HG03439 (cell line): Measurements from ENCODE around the gene KRT4.
"Not testable (repeated sequence)": the region's sequence is repeated elsewhere in the genome, so short reads cannot be mapped to it uniquely, and the experiment has no call there.

Source experiments
- ATAC-seq: cut with Tn5 transposase; IDR thresholded peaks from one replicate; pipeline ENCODE4 v1.9.1; 2021; ENCODE audit warnings: mild to moderate bottlenecking, moderate library complexity; ENCODE audit not compliant: unreplicated experiment

Gene KRT4

DNA sequence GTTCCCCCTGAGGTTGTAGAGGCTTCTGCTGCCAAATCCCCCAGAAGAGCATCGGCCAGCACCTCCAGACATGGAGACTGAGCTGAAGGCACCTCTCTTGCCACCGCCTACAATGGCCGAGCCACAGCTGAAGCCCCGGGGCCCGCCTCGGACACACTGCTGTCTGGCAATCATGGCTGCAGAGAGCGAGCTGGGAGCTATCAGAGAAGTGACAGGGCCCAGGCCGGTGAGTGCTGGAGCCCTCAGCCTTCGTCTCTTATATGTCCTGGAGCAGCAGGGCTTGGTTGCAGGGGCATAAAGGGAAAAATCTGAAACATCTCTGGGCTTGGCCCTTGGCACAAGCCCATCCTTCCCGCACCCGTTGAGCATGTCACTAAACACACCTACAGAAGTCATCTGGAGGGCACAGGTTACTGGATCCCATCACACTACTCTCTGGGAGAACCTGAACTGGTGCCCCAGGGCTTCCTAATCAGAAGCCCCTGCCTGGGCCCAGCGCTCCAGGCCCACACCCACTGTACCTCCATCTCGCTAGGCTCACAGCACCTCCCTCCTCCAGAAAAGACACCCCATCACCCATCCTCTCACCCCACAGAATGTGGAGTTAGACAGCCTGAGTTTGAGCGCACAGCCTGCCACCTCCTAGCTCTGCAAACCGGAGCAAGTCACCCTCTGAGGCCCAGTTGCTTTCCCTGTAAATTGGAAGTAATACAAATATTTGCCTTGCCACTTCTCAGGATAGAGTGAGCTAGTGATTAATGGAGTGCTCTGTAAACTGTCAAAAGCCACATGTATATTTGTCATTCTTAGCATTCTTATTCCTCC, at the start of gene KRT4:
Gene KRT4, minus strand, starts transcription at position 232 of the 825 bp plus-strand sequence. Its CDS starts 58 bp downstream, at position 174.
- ATAC-seq, result no peak

- no peak for ATAC-seq
Observed at GRCh38 chr12:52862023-52862422, 48.1 kb upstream of the KRT4 start.

DNA sequence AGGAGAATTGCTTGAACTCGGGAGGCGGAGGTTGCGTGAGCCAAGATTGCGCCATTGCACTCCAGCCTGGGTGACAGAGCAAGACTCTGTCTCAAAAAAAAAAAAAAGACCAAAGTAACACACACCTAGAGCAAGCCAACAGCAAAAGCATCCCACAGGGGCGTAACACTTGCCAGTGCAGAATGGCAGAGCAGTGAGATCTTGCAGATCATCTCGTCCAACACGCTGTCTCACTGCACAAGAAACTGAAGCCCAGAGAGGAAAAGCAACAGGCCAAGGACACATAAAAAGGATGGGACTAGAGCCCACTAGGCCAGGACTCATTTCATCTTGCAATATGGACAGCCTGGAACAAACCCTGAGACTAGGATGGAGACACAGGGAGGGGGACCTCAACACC, 47.6 kb upstream of the KRT4 start:
- no peak for ATAC-seq

- ATAC-seq, result no peak
Observed at GRCh38 chr12:52860102-52860823, 46.3 kb upstream of the KRT4 start.

DNA sequence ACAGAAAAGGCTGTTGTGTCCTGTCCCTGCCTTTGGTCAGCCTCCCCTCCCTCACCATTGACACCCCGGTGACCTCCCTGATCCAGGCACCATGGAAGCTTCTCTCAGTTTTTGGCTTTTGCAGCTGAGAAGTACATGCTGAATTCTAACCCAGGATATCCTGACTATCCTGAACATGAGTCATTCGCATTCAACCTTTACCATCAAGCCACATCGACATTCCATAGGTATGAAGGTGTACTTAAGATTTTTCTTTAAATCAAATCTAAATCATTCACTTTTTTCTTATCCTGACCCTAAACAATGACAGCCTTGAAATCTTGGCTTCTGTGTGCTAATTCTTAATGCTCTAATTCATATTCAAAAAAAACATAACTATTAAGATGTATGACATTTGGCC, 43.6 kb upstream of the KRT4 start:
- no peak for ATAC-seq

DNA sequence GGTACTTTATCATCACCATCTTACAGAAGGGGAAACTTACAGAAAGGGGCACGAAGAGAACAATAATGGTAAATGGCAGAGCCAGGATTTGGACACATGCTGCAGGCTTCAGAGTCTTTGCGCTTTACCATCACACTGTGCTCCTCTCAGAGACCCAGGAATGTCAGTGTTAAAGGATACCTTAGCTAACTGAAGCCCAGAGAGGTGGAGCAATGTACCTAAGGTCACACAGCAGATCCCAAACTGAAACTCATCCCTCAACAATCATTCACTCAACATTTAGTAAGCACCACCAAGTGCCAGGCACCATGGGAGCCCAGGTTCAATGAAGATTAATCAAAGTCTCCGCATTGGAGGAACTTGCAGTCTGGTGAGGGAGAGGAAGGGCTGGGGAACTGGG, 42.9 kb upstream of the KRT4 start:
- ATAC-seq, result no peak

DNA sequence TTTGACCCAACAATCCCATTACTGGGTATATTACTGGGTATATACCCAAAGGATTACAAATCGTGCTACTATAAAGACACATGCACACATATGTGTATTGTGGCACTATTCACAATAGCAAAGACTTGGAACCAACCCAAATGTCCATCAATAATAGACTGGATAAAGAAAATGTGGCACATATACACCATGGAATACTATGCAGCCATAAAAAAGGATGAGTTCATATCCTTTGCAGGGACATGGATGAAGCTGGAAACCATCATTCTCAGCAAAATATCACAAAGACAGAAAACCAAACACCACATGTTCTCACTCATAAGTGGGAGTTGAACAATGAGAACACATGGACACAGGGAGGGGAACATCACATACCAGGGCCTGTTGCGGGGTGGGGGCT, 42.2 kb upstream of the KRT4 start:
- not testable (repeated sequence) for ATAC-seq

GRCh38 chr12:52851787-52852186, 37.9 kb upstream of the KRT4 start:
- no peak for ATAC-seq

DNA sequence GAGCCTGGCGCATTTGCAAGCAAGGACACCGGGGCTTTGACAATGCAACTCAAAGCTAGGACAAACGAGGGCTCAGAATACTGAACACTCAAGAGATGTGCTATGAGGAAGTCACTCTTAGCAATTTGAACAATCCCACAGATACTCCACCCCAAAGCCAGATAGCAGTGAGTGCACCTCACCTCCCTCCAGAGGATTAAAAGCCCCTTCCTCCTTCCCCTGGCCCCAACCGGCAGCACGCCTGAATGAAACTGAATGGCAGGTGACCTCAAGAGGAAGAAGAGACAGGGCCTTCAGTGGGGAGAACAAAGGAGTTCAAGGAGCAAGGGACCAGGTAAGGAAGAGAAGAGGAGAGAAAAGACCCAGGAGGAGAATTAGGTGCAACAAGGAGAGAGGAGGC, 36.8 kb upstream of the KRT4 start:
- no peak for ATAC-seq

DNA sequence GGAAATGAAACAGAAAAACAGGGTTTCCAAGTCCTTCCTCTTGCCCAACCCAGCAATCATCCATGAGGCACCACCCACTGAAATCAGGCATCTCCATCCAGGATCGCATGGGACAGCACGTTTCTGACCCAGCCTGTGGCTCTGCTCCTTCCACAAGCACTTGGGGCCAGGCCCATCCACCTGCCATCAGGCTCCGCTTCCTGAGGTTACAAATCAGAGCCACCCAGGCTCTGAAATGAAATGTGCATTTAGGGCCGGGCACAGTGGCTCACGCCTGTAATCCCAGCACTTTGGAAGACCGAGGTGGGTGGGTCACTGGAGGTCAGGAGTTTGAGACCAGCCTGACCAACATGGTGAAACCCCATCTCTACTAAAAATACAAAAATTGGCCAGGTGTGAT, 35.6 kb upstream of the KRT4 start:
- no peak for ATAC-seq

DNA sequence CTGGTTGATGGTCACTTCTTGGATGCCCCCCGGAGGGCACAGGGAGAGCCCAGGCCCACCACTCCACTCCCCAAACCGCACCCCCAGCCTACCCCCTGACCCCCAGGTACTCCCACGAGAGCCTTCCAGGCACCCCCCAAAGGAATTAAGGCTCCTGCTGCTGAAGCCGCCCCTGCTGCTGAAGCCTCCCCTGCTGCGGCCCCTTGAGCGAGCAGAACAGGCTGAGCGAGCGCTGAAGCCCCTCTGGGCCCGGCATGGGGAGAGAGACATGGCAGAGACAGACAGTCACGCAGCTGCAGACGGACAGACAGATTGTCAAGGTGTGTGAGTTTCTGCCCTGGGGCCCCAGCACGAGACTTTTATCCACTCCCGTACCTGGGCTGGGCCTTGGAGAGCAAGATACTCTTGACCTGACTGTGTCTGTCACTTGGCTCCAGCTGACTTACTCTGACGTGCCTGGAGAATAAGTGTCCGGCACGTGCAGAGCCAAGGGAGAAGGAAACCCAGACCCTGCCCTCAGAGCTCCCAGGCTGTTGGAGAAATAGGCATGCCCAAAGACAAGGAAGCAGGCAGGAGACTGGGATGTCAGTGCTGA, 34.8 kb upstream of the KRT4 start, which contains the start of gene KRT78:
Gene KRT78, minus strand, starts transcription at position 334 of the 595 bp plus-strand sequence. Its CDS starts 64 bp downstream, at position 270.
- no peak for ATAC-seq

DNA sequence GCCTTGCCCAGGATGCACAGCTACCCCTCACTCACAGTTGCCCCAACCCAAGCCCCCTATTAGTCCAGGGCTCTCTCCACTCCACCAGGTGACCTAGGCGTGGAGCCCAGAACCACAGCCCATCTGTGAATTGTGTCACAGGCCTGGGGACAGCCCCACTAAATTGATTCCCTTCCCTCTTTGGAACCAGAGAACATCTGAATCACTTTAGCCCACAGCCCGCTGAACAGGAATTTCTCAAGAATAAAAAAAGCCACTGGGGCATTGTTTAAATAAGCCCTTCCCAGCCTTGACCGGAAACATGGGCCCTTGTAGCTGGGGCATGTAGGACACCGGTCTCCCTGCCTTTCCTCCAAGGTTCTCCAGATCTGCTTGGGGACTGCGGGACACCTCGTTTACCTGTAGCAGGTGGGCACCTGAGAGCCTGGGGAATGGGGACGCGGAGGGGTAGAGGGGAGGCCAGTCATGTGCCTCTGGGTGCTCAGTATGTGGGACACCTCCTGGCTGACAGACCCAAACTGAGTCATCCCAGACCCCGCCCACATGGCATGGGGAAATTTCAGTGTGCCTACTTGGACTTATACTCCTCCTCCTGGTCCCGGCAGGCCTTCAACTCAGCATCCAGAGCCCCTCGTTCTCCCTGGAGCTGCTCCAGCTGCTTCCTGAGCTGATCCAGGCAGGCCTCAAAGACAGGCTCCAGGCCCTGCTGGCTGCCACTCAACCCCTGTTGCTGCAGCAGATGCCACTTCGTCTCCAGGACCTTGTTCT, 33.6 kb upstream of the KRT4 start:
- ATAC-seq, result no peak

GRCh38 chr12:52846356-52846970, 32.5 kb upstream of the KRT4 start:
- ATAC-seq, result no peak

GRCh38 chr12:52845946-52846345, 32.0 kb upstream of the KRT4 start:
- no peak for ATAC-seq

DNA sequence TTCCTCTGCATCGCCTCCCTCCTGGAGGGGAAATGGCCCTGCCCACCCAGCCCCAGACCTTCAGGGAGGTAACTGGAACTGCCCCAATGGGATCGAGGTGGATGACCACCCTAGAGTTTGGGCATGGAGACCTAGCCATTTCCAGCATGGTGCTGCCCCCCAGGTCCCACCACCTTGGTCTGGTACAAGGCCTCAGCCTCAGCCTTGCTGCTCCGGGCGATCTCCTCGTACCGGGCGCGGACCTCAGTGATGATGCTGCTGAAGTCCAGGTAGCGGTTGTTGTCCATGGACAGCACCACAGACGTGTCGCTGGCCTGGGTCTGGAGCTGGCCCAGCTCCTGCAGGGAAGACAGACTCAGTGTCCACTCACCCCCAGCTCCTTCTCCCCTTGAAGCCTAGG, 30.5 kb upstream of the KRT4 start:
- ATAC-seq, result no peak

DNA sequence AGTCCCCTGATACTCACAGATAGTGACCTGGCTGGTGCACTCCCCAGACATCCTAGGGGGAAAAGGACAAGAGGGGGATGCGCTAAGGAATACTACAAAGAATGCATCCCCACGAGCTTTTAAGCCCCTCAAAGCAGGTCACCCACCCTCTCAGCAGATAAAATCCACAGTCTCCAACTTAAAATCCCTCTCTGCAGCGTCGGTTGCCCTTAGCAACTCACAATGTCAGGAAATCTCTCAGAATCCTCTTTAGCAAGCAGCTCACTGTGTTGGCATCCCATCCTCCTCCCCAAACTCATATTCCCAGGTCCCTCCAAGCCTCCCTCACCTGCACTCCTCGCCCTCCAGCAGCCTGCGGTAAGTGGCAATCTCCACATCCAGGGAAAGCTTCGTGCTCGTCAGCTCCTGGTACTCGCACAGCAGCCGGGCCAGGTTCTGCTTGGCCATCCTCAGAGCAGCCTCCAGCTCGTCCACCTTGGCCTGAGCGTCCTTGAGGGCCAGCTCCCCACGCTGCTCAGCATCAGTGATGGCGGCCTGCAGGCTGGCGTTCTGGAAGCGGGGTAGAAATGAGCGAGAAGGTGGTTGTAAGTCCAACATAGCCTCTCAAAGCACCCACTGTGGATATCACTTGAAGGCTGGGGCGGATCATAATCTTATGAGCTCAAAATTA, 25.7 kb upstream of the KRT4 start:
- ATAC-seq, result no peak

DNA sequence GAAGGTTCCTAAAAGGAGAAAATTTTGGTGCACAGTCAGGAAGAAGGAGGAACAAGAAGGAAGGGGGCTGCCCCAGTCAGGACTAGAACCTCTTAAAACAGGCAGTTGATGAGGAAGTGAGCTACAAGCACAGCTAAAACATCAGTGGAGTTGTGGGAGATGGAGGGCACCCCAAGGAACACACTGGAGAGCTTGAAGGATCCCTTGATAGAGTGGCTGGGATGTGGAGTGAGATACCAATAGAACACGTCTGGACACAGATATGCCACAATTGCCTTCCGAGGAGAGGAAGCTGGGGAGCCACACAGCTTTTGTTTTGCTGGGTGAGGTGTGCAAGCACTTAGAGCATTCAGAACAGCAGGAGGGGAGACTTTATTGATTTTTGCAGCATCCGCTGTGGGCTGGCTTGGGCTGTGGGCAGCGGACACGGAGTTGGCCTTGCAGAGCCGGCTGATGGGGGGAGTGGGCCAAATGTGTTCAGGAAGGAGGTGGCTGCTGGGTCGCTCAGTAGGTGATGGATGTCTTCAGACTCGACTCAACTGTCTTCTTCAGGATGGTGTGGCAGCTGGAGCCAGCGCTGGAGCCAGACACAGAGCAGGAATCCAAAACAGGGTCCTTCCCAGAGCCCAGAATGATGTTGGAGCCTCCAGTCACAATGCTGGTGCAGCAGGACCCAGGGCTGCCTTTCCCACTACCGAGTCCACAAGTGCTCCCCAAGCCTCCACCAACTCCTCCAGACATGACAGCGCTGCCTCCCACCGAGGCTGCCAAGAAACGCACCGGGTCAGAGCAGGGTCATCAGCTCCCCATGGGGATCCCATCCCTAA, 24.9 kb upstream of the KRT4 start:
- no peak for ATAC-seq

- ATAC-seq, result no peak
Observed at GRCh38 chr12:52837781-52838608, 24.1 kb upstream of the KRT4 start.
